Prostate gland (tissue), 2 donors: ENCODE results near the gene LOX.

ENCODE experiments used
- POLR2AphosphoS5 ChIP-seq: sonication (generic); formaldehyde crosslinking; IDR thresholded peaks from one replicate; pipeline ENCODE4 v1.6.1; 2017; ENCODE audit warnings: antibody characterized with exemption
- TF ChIP-seq, protein P1 (sequence below), 4 experiments: fragments of 200-600 bp in 2 of 4; fragments of 450-650 bp in 2 of 4; sonication (generic) in 2 of 4; IDR thresholded peaks; 1 replicate in 3 of 4; 2 replicates in 1 of 4; pipeline ENCODE4 v1.5.1; 2016 to 2019; ENCODE audit warnings: antibody characterized with exemption in 4 of 4, mild to moderate bottlenecking in 2 of 4, moderate library complexity in 2 of 4

GRCh38 chr5:122035913-122036312, 42.1 kb downstream of the LOX start:
- TF ChIP-seq, protein P1, sequence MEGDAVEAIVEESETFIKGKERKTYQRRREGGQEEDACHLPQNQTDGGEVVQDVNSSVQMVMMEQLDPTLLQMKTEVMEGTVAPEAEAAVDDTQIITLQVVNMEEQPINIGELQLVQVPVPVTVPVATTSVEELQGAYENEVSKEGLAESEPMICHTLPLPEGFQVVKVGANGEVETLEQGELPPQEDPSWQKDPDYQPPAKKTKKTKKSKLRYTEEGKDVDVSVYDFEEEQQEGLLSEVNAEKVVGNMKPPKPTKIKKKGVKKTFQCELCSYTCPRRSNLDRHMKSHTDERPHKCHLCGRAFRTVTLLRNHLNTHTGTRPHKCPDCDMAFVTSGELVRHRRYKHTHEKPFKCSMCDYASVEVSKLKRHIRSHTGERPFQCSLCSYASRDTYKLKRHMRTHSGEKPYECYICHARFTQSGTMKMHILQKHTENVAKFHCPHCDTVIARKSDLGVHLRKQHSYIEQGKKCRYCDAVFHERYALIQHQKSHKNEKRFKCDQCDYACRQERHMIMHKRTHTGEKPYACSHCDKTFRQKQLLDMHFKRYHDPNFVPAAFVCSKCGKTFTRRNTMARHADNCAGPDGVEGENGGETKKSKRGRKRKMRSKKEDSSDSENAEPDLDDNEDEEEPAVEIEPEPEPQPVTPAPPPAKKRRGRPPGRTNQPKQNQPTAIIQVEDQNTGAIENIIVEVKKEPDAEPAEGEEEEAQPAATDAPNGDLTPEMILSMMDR (IDR thresholded peaks at IDR 0.05): no peak
- no peak for TF ChIP-seq POLR2AphosphoS5
